H1 (cell line): Measurements from ENCODE around the gene DYNLL1. TPM values are rescaled to one million over a fixed set of nuclear protein-coding genes. Genes with fewer than 3 reads are reported as not detected.

ENCODE experiments used
- CTCF ChIA-PET: fragments of 300-600 bp; sonication (Branson Sonifier 250); formaldehyde crosslinking; loops from one replicate; lab custom pipeline; 2021; ENCODE audit not compliant: partially characterized antibody; lab: Charles Lee
- POLR2A ChIA-PET: fragments of 300-600 bp; sonication (Branson Sonifier 250); formaldehyde crosslinking; loops from one replicate; lab custom pipeline; 2021; ENCODE audit warnings: inconsistent platforms; ENCODE audit not compliant: partially characterized antibody; lab: Charles Lee
- DNase-seq, 2 experiments: peaks; one replicate each; pipeline versions ENCODE4 v3.0.0 to v3.0.0-alpha.2; 2010 to 2022; ENCODE audit warnings: low spot score in 2 of 2, low read depth in 1 of 2, mixed read lengths in 1 of 2
- FAIRE-seq: peaks from 2 replicates; lab custom pipeline; 2011; peaks lifted over from hg19 to GRCh38; lab: Jason Lieb, UNC
- H2AFZ ChIP-seq: 2 replicates; pipeline ENCODE4 v1.8.1; 2012; ENCODE audit warnings: low read length, inconsistent platforms
- H2AK5ac ChIP-seq: 2 replicates; pipeline ENCODE4 v1.6.1; 2013; ENCODE audit warnings: low read depth, low read length
- H2BK120ac ChIP-seq: replicated peaks from 2 replicates; pipeline ENCODE3; 2013; ENCODE audit warnings: low read depth, low read length, inconsistent platforms
- H2BK12ac ChIP-seq: 2 replicates; pipeline ENCODE4 v1.6.1; 2013; ENCODE audit warnings: low read depth, low read length
- H2BK15ac ChIP-seq: 2 replicates; pipeline ENCODE4 v1.6.1; 2013; ENCODE audit warnings: low read length
- H2BK20ac ChIP-seq: 2 replicates; pipeline ENCODE4 v1.6.1; 2013; ENCODE audit warnings: low read length
- H2BK5ac ChIP-seq: 2 replicates; pipeline ENCODE4 v1.6.1; 2013; ENCODE audit warnings: low read depth, low read length
- H3K14ac ChIP-seq: 2 replicates; pipeline ENCODE4 v1.6.1; 2013; ENCODE audit warnings: inconsistent platforms; ENCODE audit not compliant: insufficient read length
- H3K18ac ChIP-seq: 2 replicates; pipeline ENCODE4 v1.6.1; 2013; ENCODE audit warnings: low read length; ENCODE audit errors: extremely low read depth
- H3K23ac ChIP-seq: 2 replicates; pipeline ENCODE4 v1.6.1; 2013; ENCODE audit warnings: inconsistent platforms; ENCODE audit not compliant: insufficient read length
- H3K23me2 ChIP-seq: 2 replicates; pipeline ENCODE4 v1.6.1; 2013; ENCODE audit warnings: low read depth, low read length
- H3K27ac ChIP-seq: 2 replicates; pipeline ENCODE4 v1.6.1; 2011; ENCODE audit warnings: low read depth, low read length, inconsistent platforms
- H3K27me3 ChIP-seq, 4 experiments: replicated peaks in 1 of 4; 1 replicate in 1 of 4; 2 replicates in 3 of 4; pipeline versions ENCODE4 v1.6.1 to v1.8.1; 2011 to 2013; ENCODE audit warnings: low read length in 3 of 4, mild to moderate bottlenecking in 3 of 4, inconsistent platforms in 2 of 4, mixed read lengths in 2 of 4, moderate library complexity in 1 of 4; ENCODE audit not compliant: control insufficient read depth in 3 of 4, insufficient read depth in 3 of 4; ENCODE audit errors: extremely low read depth in 1 of 4
- H3K36me3 ChIP-seq, 4 experiments: 2 replicates each; pipeline versions ENCODE4 v1.6.1 to v1.8.1; 2011 to 2013; ENCODE audit warnings: mild to moderate bottlenecking in 4 of 4, low read length in 3 of 4, moderate library complexity in 2 of 4, control low read depth in 1 of 4, inconsistent platforms in 1 of 4; ENCODE audit not compliant: insufficient read depth in 4 of 4, control insufficient read depth in 2 of 4
- H3K4ac ChIP-seq: replicated peaks from 2 replicates; pipeline ENCODE3; 2013; ENCODE audit warnings: low read length, low read depth, mixed read lengths, inconsistent platforms; ENCODE audit not compliant: insufficient read length
- H3K4me1 ChIP-seq, 4 experiments: replicated peaks in 1 of 4; 1 replicate in 1 of 4; 2 replicates in 3 of 4; pipeline versions ENCODE4 v1.6.1 to v1.8.1; 2011 to 2013; ENCODE audit warnings: low read length in 3 of 4, inconsistent platforms in 2 of 4, mixed read lengths in 1 of 4; ENCODE audit not compliant: insufficient read depth in 4 of 4, control insufficient read depth in 3 of 4
- H3K4me2 ChIP-seq, 2 experiments: 2 replicates each; pipeline versions ENCODE4 v1.6.1 to v1.8.1; 2011 to 2013; ENCODE audit warnings: low read depth in 2 of 2, low read length in 2 of 2, control low read depth in 1 of 2, inconsistent platforms in 1 of 2, mild to moderate bottlenecking in 1 of 2; ENCODE audit not compliant: insufficient read depth in 1 of 2
- H3K4me3 ChIP-seq, 4 experiments: fragments of 200-600, 300-600 bp in 1 of 4; sonication (generic), shearing (Covaris generic), sonication (Bioruptor Twin) in 1 of 4; 2 replicates each; pipeline versions ENCODE4 v1.5.1 to v1.8.1; 2011 to 2016; ENCODE audit warnings: low read length in 4 of 4, low read depth in 3 of 4, control low read depth in 2 of 4, inconsistent platforms in 2 of 4, mild to moderate bottlenecking in 2 of 4, mixed read lengths in 1 of 4, moderate library complexity in 1 of 4; ENCODE audit not compliant: insufficient read depth in 2 of 4; ENCODE audit errors: extremely low read depth in 1 of 4
- H3K56ac ChIP-seq: replicated peaks from 2 replicates; pipeline ENCODE3; 2013; ENCODE audit warnings: low read depth, mild to moderate bottlenecking, mixed read lengths, low read length, inconsistent platforms; ENCODE audit not compliant: insufficient read length
- H3K79me1 ChIP-seq: 2 replicates; pipeline ENCODE4 v1.6.1; 2013; ENCODE audit warnings: low read depth, low read length, control low read depth
- H3K79me2 ChIP-seq, 2 experiments: 2 replicates each; pipeline versions ENCODE4 v1.6.1 to v1.8.1; 2012 to 2013; ENCODE audit warnings: low read length in 2 of 2, mild to moderate bottlenecking in 2 of 2, inconsistent platforms in 1 of 2; ENCODE audit not compliant: insufficient read depth in 2 of 2, control insufficient read depth in 1 of 2
- H3K9ac ChIP-seq, 4 experiments: replicated peaks in 1 of 4; 1 replicate in 1 of 4; 2 replicates in 3 of 4; pipeline versions ENCODE4 v1.6.1 to v1.8.1; 2011 to 2013; ENCODE audit warnings: low read depth in 3 of 4, low read length in 3 of 4, control low read depth in 2 of 4, mild to moderate bottlenecking in 2 of 4, moderate library complexity in 2 of 4, inconsistent platforms in 1 of 4; ENCODE audit errors: extremely low read depth in 1 of 4
- H3K9me3 ChIP-seq, 2 experiments: 2 replicates each; pipeline versions ENCODE4 v1.6.1 to v1.8.1; 2012 to 2013; ENCODE audit warnings: mild to moderate bottlenecking in 2 of 2, moderate library complexity in 2 of 2, control low read depth in 1 of 2, inconsistent platforms in 1 of 2, low read depth in 1 of 2, low read length in 1 of 2, mixed read lengths in 1 of 2; ENCODE audit not compliant: insufficient read depth in 2 of 2
- H4K20me1 ChIP-seq, 2 experiments: replicated peaks in 1 of 2; 2 replicates each; pipeline versions ENCODE3 to v1.8.1; 2011 to 2013; ENCODE audit warnings: inconsistent platforms in 2 of 2, low read length in 2 of 2, mild to moderate bottlenecking in 1 of 2; ENCODE audit not compliant: insufficient read depth in 2 of 2, control insufficient read depth in 1 of 2
- H4K5ac ChIP-seq: 2 replicates; pipeline ENCODE4 v1.6.1; 2013; ENCODE audit warnings: low read length, low read depth, mixed read lengths, inconsistent platforms; ENCODE audit not compliant: insufficient read length
- H4K8ac ChIP-seq: 2 replicates; pipeline ENCODE4 v1.8.0; 2013; ENCODE audit warnings: mild to moderate bottlenecking, moderate library complexity, low read length, inconsistent platforms; ENCODE audit not compliant: insufficient read depth; ENCODE audit errors: extremely low read depth
- H4K91ac ChIP-seq: replicated peaks from 2 replicates; pipeline ENCODE3; 2013; ENCODE audit warnings: low read length, mixed read lengths, inconsistent platforms; ENCODE audit not compliant: insufficient read length
- TCF12 ChIP-seq: IDR thresholded peaks from 2 replicates; pipeline ENCODE4 v1.6.1; 2011; ENCODE audit warnings: low read depth, mild to moderate bottlenecking, low read length
- WGBS, 2 experiments: shearing (Covaris generic) in 1 of 2; methylation state at CpG; one replicate each; pipeline versions ENCODE4 v1.1.6 to v1.1.7; 2013 to 2015; ENCODE audit warnings: low lambda C conversion rate in 2 of 2, mixed read lengths in 2 of 2, inconsistent platforms in 1 of 2, low coverage in 1 of 2, missing lambda C conversion rate in 1 of 2; ENCODE audit not compliant: insufficient replicate concordance in 2 of 2, insufficient coverage in 1 of 2, insufficient read length in 1 of 2; ENCODE audit errors: extremely low coverage in 1 of 2, missing lambda C conversion rate in 1 of 2; 5-methylcytosine and 5-hydroxymethylcytosine counted together
- polyA plus RNA-seq, 7 experiments: library from polyadenylated mRNA; depleted of rRNA in 3 of 7; stranded (reverse) in 5 of 7; unstranded in 2 of 7; fragments of >200 nt in 5 of 7; fragments of 200-250 nt in 2 of 7; gene quantifications; 1 replicate in 5 of 7; 2 replicates in 1 of 7; 4 replicates in 1 of 7; pipeline versions ENCODE4 v1.2.1 to v1.2.3, GENCODE V29; 2011 to 2013; ENCODE audit warnings: missing spikeins in 2 of 7, mixed read lengths in 2 of 7
- total RNA-seq: library from RNA; stranded (reverse); fragmentation: NEBNext Ultra II Directional; extraction: Animal tissue kit (Norgen Biotek cat#: 25700); gene quantifications from 2 replicates; pipeline ENCODE4 v1.2.1, GENCODE V29; 2021

Gene DYNLL1
- total and polyA plus RNA-seq, 2 of the 8 experiments (the other 6 are each of a cell fraction or from before 2014, with no cell fraction given): 423 to 488 TPM

DNA sequence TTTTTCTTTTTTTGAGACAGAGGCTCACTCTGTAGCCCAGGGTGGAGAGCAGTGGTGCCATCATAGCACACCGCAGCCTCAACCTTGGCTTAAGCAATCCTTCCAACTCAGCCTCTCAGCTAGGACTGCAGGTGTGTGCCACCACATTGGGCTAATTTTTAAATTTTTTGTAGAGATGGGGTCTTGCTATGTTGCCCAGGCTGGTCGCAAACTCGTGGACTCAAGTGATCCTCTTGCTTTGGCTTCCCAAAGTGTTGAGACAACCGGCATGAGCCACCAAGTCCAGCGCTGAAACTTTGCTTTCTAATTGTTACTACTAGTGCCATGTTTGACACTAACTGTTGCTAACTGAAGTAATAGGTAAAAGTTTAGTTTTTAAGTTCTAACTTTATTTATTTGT is 46.3 kb downstream of the DYNLL1 start:
- Histone ChIP-seq H2BK5ac (no peak overlapping the region), H4K5ac (no peak overlapping the region), H2BK12ac (no peak overlapping the region), H3K4ac (no peak overlapping the region), H3K9ac (no peak overlapping the region), H4K8ac (no peak overlapping the region), H3K56ac (no peak overlapping the region), H3K4me3 (no peak overlapping the region), H4K20me1 (peaks cover 15 to 17% of the 10 kb centered on the region in 2 experiments), H3K27ac (no peak overlapping the region), H2AK5ac (no peak overlapping the region), H2AFZ (no peak overlapping the region), H3K14ac (no peak overlapping the region), H3K79me1 (peaks cover 4% of the 10 kb centered on the region), H3K23ac (no peak overlapping the region), H2BK20ac (no peak overlapping the region), H2BK120ac (no peak overlapping the region), H3K4me1 (0 out of 7 replicates have a peak, but pooled peaks cover 0 to 2% (median 0%) of the 10 kb centered on the region in 4 experiments), H3K79me2 (peaks cover 14 to 79% of the 10 kb centered on the region in 2 experiments), H4K91ac (no peak overlapping the region), H3K18ac (no peak overlapping the region), H3K4me2 (no peak overlapping the region), H3K36me3 (peaks cover 2 to 23% (median 5%) of the 10 kb centered on the region in 4 experiments; a peak in 5 of 8 replicates), H3K23me2 (no peaks in the 10 kb centered on the region), H3K27me3 (no peaks in the 10 kb centered on the region), H2BK15ac (no peak overlapping the region), H3K9me3 (no peaks in the 10 kb centered on the region)
- DNase-seq: no peak
- TF ChIP-seq TCF12: no peak
- POLR2A ChIA-PET: interaction anchor here (1.0 kb wide), 2 partner anchors 18 to 39 kb away, joined by 3 to 4 read pairs; partner anchors contain the start of gene POP5
- 95% methylated on average over 5 of the region's 5 CpGs; no CpG with 5 or more reads in 1 of the 2 experiments for WGBS, 2 experiments
- FAIRE-seq: no peak
- CTCF ChIA-PET: no interaction called here
